ENCODE measurements around the gene EBF3.

The EBF3 gene

GRCh38 chr10:129959544-129960480 is 4.3 kb downstream of the EBF3 start:
- no peak for DNase-seq (ENCODE audit: low read depth in 2 of 3, low spot score in 2 of 3)

GRCh38 chr10:129958629-129959543 is 5.2 kb downstream of the EBF3 start:
- DNase-seq (ENCODE audit: low read depth in 2 of 3, low spot score in 2 of 3), result no peak

DNA sequence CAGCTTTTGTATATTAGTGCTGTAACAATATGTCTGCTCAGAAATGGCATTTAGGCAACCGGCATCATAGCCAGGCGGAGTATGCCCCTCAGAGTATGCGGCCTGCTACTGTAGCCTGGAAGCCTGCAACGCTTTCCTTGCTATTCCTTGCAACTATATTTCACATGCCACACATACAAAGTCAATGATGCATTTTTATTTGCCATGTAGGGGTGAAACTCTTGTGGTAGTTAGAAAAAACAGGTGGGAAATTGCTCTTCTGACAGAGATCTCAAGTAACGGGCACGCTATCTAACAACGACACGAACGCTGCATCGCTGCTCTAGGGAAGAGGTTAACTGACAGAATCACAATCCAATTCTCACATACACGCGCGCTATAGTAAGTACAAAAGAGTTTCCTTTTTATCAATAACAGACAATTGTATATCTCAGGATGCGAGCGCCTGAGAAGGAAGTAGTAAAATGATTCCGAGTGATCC is 5.9 kb downstream of the EBF3 start:
- no peak for DNase-seq (ENCODE audit: low read depth in 2 of 3, low spot score in 2 of 3)

DNA sequence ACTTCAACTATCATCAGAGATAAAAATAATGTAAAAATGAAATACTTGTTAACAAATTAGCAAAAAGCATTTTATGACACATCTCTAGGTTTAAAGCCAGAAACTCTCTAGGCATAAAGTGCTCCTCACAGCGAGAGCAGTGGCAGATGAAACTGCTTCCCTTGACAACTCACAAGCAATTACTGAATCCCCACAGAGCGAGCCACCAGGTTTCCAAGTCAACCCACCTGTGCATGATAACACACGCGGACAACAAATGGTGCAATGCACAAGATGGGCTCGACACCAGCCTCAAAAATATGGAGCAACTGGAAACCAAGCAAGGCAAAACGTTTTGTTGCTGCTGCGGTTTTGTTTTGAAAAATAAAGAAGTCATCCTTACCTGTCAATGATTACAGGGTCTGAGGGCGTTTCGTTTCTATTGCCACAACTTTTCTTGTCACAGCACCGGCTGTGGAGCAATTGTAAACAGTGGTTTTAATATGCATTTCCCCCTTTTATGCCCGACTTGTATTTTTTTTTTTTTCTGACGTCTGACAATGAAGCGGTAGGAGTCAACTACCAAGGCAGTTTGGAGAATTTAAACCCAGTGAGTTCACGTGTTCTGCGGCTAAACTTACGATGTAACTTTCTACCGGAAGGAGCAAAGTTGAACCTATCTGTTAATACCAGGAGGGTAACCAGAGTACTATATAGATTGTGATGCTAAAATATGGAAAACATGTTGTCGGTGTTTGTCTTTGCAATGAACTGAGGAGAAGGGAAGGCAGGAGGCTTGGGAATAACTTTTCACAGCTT is 7.0 kb downstream of the EBF3 start:
- no peak for DNase-seq (ENCODE audit: low read depth in 2 of 3, low spot score in 2 of 3)

DNA sequence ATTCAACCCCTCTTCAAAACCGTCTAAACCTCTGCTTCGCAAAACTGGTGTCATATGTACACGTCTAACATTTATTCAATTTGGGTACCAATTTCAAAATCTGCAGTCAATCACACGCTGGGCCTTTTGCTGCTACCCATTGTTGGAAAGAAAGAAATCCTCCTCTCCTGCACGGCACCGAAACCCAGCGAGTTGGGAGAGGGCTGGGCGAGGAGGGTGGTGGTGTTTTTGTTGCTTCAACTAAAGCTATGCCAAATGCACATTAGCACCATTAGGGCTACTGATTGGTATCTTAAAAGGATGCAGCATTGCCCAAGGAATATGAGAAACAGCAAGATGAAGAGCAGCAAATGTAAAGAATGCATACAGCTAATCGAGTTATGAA is 7.8 kb downstream of the EBF3 start:
- DNase-seq (ENCODE audit: low read depth in 2 of 3, low spot score in 2 of 3), result no peak

DNA sequence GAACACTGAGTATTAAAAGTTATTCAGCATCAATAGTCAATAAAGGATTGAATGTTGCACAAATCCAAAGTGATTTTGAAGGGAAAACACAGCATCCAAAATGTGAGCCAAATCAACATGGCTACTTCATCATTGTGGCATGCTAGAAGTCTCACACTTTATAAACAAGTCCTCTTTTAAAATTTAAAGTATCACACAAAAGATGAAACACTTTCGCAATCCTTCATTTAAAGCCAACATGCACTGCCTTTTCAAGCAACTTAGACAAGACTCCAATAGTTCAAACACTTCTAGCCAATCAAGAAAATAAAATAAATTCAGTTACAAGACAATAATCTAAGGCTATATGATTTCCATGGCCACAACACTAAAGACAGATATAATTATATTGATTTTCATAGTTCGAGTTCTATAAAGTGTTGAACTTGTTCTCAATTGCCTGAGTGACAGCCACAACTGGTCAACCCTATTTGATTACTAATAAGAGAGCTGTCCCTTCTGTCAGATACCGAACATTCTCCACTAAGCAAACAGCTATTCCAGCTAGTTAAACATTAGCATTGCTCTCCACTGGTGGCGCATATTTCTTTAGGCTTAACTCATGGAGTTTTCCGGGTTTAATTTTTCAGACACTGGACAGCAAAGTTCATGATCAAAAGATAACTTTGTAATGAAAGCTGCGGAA is 8.3 kb downstream of the EBF3 start:
- no peak for DNase-seq (ENCODE audit: low read depth in 2 of 3, low spot score in 2 of 3)

DNA sequence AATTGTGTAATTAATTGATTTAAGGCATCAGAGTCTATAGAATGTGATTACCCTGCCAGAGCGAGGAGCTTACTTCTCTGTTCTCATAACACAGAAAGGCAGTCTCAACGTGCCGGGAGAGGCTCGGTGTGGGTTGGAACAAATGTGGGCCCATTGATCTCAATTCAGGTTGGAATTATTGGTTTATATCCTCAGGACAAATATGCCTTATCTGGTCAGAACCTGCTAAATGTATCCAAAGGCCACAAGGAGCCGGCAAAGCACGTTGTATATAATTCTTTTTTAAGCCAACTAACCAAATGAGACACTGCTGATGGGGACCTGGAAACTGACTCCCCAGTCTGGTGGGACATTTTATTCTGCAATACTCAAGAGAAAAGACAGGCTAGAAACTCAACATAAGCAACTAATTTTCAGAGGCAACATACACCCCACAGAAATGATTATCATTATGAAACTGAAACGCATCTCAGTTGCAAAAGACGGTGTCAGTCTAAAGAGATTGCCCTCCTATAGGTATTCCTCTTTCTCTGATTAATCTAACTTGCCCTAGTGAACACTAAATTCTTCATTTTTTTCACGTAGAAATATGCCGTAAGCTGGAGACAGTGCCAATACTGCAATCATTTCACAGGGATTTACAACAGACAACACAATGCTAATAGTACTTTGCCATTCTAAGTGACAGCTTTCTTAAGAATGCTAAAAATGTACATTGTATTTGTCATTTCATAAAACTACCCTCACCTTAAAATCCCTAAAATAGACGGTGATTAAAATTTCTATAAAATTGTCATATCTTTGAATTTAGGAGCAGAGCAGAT is 9.4 kb downstream of the EBF3 start:
- DNase-seq (ENCODE audit: low read depth in 2 of 3, low spot score in 2 of 3), result no peak

GRCh38 chr10:129953119-129954051 is 10.7 kb downstream of the EBF3 start:
- no peak for DNase-seq (ENCODE audit: low read depth in 2 of 3, low spot score in 2 of 3)

DNA sequence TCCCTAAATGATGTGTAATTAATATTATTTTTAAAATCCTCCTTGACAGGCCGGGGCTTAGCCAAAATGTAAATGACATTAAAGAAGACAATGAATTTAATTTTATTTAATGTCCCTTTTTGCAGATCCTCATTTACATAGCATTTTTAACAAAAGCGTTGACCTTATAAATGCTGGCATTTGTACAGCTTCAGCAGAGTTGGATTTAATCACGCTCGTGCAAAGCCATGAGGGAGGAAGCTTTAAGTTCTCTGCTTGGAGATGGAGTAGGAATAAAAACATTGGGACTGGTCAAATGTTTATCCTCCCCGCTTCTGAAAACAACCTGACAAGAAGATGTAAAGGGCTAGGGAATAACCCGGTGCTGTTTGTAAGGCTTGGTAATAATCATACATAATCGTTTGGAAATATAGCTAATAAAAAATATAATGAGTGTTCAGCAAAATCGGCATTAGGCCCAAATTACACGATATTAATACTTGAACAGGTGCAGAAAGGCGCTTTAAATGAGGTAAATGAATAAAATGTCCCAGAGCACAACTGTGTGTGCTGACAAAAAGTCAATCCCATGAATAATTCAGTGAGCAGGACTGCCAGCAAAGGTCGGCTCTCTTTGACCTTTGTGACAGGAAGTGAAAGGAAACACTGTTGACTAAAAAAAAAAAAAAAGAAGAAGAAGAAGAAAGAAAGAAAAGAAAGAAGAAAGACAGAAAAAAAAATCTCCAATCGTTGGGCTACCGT is 11.5 kb downstream of the EBF3 start:
- DNase-seq (ENCODE audit: low read depth in 2 of 3, low spot score in 2 of 3), result no peak

- DNase-seq (ENCODE audit: low read depth in 2 of 3, low spot score in 2 of 3), result no peak
Observed at GRCh38 chr10:129951970-129952265, 12.2 kb downstream of the EBF3 start.

GRCh38 chr10:129951101-129951969 is 12.7 kb downstream of the EBF3 start:
- DNase-seq (ENCODE audit: low read depth in 2 of 3, low spot score in 2 of 3), result no peak

GRCh38 chr10:129950676-129951075 is 13.4 kb downstream of the EBF3 start:
- DNase-seq (ENCODE audit: low read depth in 2 of 3, low spot score in 2 of 3), result no peak

DNA sequence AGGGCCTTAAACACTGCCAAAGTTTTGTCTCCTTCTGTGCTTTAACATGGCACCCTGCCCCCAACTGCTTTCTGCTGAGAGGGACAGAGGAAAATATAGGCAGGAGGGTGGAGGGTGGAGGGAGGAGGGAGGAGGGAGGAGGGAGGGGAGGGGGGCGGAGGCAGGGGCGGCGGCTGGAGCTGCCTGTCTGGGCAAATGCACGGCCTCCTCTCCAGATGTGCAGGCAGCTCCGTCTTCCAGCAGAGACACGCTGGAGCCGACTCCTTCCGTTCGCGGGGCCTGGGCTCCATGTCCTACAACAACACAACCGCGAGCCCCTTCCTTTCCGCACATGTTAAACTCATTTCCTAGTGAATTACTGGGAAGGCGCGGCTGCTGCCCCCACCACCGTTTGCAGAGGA is 14.2 kb downstream of the EBF3 start:
- DNase-seq (ENCODE audit: low read depth in 2 of 3, low spot score in 2 of 3), result no peak

DNA sequence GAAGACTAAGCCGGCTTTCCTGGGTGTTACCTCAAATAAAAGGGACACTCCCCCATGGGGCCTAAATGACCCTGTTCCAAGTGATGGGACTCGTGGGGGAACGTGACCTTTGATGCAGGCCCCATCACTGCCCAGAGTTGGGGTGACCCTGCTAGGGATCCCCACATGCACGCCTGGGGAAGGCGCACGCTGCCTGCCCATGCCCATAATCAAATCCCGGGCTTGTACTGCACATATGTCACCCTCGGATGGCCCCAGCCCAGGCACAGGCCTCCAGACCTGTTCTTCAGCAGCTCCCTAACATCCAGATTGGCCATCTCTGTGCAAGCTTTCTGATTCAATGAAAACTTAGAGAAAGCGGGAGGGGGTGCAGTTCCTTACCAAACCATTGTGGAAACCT is 14.7 kb downstream of the EBF3 start:
- DNase-seq (ENCODE audit: low read depth in 2 of 3, low spot score in 2 of 3), result no peak

- no peak for DNase-seq (ENCODE audit: low read depth in 2 of 3, low spot score in 2 of 3)
Observed at GRCh38 chr10:129946859-129947258, 17.2 kb downstream of the EBF3 start.

DNA sequence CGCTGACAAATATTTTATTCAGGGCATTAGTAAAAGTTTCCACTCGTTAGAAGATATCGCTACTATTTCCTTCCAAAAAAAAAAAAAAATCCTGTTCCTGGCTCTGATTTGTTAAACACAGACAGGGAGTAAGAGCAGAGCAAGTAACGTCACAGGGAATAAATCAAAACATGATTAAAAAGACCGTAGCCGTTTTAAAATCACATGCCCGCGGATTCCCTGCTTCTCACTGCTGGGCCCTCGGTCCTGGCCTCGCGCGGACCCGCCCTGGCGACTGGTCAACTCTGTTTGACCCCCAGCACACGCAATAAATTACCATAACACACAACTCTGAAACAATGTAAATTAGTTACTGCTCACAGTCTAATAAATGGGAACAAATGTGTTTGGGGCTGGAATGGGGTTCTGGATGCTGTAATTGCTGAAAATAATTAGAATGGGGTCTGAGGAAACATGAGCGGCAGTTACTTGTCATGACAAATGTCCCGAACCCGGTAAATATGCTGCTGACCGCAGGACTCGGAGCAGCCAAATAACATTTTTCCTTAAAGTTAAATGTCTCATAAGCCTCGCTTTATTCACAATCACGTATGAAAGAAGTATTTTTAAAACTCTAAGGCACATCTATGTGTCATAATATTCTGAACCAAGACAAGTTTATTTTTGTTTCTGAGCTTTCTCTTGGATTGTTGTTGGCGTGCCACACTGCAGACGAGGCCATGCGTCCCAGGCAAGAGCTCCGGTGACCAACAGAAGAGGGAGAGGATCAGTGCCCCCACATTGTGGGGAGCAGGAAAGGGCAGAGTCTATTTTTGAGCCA is 17.9 kb downstream of the EBF3 start:
- DNase-seq (ENCODE audit: low read depth in 2 of 3, low spot score in 2 of 3), result no peak
